Heart right ventricle (tissue), 16 donors: ENCODE measurements around the gene BRPF3. TPM values are rescaled to one million over a fixed set of nuclear protein-coding genes. Genes with fewer than 3 reads are reported as not detected.

ENCODE experiments used
- ATAC-seq, 8 donors: fragments of 200-7000 bp; cut with Tn5 transposase; one replicate each; pipeline ENCODE4 v1.9.1; 2020; ENCODE audit warnings: mild to moderate bottlenecking in 8 of 8, moderate library complexity in 8 of 8, moderate number of reproducible peaks in 1 of 8
- DNase-seq, 2 donors: peaks; one replicate each; pipeline ENCODE4 v3.0.0-alpha.2; 2020
- H3K27ac ChIP-seq, 10 donors: fragments of 200-600 bp; sonication (generic) in 2 of 10; one replicate each; pipeline versions ENCODE4 v1.5.0 to v1.8.0; 2020 to 2022; ENCODE audit warnings: mild to moderate bottlenecking in 3 of 10
- H3K27me3 ChIP-seq, 7 donors: fragments of 200-600 bp; one replicate each; pipeline ENCODE4 v1.8.0; 2021 to 2022; ENCODE audit warnings: mild to moderate bottlenecking in 2 of 7
- H3K36me3 ChIP-seq, 9 donors: fragments of 200-600 bp; sonication (generic) in 1 of 9; one replicate each; pipeline versions ENCODE4 v1.5.0 to v1.8.0; 2020 to 2022; ENCODE audit warnings: mild to moderate bottlenecking in 2 of 9
- H3K4me1 ChIP-seq, 9 donors: fragments of 200-600 bp; sonication (generic) in 1 of 9; one replicate each; pipeline versions ENCODE4 v1.5.0 to v1.8.0; 2020 to 2022; ENCODE audit warnings: mild to moderate bottlenecking in 4 of 9
- H3K4me3 ChIP-seq, 10 donors: fragments of 200-600 bp; sonication (generic) in 2 of 10; one replicate each; pipeline versions ENCODE4 v1.5.0 to v1.8.0; 2020 to 2022; ENCODE audit warnings: mild to moderate bottlenecking in 7 of 10, moderate library complexity in 2 of 10
- H3K9me3 ChIP-seq, 11 donors: fragments of 200-600 bp in 10 of 11; sonication (generic) in 2 of 11; one replicate each; pipeline versions ENCODE4 v1.5.0 to v1.8.0; 2013 to 2022; ENCODE audit warnings: mild to moderate bottlenecking in 2 of 11, control low read depth in 1 of 11, moderate library complexity in 1 of 11
- WGBS, 2 donors: extraction: QIAGEN DNeasy Blood & Tissue Kit; methylation state at CpG; one replicate each; pipeline ENCODE4 v1.1.7; 2013; ENCODE audit warnings: inconsistent platforms in 1 of 2; 5-methylcytosine and 5-hydroxymethylcytosine counted together
- intact Hi-C, 10 donors: fragments of 100-400 bp; cut with DNase I; formaldehyde crosslinking; loops; one replicate each; pipeline versions ENCODE4 v1.11.1 to v1.14.2; 2022
- polyA plus RNA-seq, 2 donors: library from polyadenylated mRNA; stranded (reverse); fragments of 200-250 nt; gene quantifications; one replicate each; pipeline ENCODE4 v1.2.3, GENCODE V29; 2013
- total RNA-seq, 10 donors: library from RNA; stranded (reverse); fragmentation: NEBNext Ultra II Directional in 3 of 10; extraction: Animal tissue kit (Norgen Biotek cat#: 25700) in 3 of 10; gene quantifications; one replicate each; pipeline versions ENCODE4 v1.2.1 to v1.2.4, GENCODE V29; 2021 to 2023
- TF ChIP-seq, protein P1 (sequence below), 9 donors: fragments of 200-600 bp; sonication (generic) in 2 of 9; IDR thresholded peaks; one replicate each; pipeline versions ENCODE4 v1.5.0 to v1.8.0; 2021 to 2022; ENCODE audit warnings: antibody characterized with exemption in 9 of 9, mild to moderate bottlenecking in 5 of 9, moderate library complexity in 1 of 9
- donor health status: Arrhythmogenic right ventricular cardiomyopathy.
- donor health status: ischemic (EF 13 %, LVEDD 7.1; RV severe dilation, severe dysfunction).
- donor health status: healthy with polysubstance abuse.
- donor health status: DM: no; HTN: yes; CAD: no.
- donor health status: DM: no; HTN: no; CAD: no.
- donor health status: ischemic (EF 25% LVEDD 6.9; RV normal size, moderate dysfunction).
- donor health status: ischemic (EF 25% LVEDD 5.7; RV mildly dilated, moderate dysfunction).
- donor health status: healthy.
- donor health status: DM: yes; HTN: yes; CAD: no.
- donor health status: Ischemic cardiomyopathy.
- donor health status: ischemic (EF 35%, LVEDD 5.7; RV mildly dilated, moderate dysfunction).
- donor health status: nonischemic (EF 11% LVEDD 7.7; RV severe dilation, severe dysfunction).
- donor health status: DM: yes; HTN: yes; CAD: no.
- donor health status: PGD.
- donor health status: ischemic (EF 29% LVEDD 5.4; RV normal size, mild dysfunction).
- donor health status: nonischemic (EF 23%, LVEDD 6.1; RV moderate dilation, normal function).

Gene BRPF3
- total and polyA plus RNA-seq, 12 donors = 6.3 to 20.5 (median 16.1) TPM

DNA sequence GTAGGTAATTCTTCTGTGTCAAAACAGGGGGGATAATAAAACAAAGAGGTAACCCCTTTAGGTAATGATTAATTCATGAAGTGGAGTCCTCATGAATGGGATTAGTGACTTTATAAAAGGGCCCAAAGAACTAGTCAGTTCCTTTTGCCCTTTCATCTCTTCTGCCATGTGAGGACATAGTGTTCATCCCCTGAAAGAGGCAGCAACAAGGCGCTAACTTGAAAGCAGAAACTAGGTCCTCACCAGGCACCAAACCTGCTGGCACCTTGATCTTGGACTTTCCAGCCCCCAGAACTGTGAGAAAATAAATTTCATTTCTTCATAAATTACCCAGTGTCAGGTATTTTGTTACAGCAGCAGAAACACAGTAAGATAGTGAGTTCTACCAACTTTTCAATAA lies 16.4 kb upstream of the BRPF3 start:
- ATAC-seq (no peak), DNase-seq (no peak)
- Histone ChIP-seq H3K27me3 (no peaks in the 10 kb centered on the region), H3K9me3 (peaks cover 0 to 49% (median 19%) of the 10 kb centered on the region in 11 donors), H3K4me3 (no peak overlapping the region), H3K36me3 (peaks cover 0 to 5% (median 0%) of the 10 kb centered on the region in 9 donors), H3K27ac (no peak overlapping the region), H3K4me1 (no peaks in the 10 kb centered on the region)
- intact Hi-C loops = no loop called here
- 94 to 98% methylated on average over 1 of the region's 1 CpG for WGBS, 2 donors
- TF ChIP-seq, protein P1, sequence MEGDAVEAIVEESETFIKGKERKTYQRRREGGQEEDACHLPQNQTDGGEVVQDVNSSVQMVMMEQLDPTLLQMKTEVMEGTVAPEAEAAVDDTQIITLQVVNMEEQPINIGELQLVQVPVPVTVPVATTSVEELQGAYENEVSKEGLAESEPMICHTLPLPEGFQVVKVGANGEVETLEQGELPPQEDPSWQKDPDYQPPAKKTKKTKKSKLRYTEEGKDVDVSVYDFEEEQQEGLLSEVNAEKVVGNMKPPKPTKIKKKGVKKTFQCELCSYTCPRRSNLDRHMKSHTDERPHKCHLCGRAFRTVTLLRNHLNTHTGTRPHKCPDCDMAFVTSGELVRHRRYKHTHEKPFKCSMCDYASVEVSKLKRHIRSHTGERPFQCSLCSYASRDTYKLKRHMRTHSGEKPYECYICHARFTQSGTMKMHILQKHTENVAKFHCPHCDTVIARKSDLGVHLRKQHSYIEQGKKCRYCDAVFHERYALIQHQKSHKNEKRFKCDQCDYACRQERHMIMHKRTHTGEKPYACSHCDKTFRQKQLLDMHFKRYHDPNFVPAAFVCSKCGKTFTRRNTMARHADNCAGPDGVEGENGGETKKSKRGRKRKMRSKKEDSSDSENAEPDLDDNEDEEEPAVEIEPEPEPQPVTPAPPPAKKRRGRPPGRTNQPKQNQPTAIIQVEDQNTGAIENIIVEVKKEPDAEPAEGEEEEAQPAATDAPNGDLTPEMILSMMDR (IDR thresholded peaks at IDR 0.05) = no peak

DNA sequence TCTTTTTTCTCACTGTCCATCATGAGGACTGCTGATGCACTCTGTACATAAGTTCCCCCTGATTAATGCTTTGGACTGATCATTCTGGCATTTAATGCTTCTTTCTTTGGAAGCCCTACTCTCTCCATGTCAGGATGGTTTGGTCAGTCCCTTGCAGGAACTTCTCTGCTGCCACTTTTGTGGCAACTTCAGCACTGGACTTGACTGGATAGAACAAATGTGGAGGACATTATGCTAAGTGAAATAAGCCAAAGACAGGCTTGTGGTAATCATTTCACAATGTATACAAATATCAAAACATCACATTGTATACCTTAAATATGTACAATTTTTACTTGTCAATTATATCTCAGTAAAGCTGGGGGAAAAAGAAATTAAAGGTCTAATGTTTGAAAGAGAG lies 12.2 kb upstream of the BRPF3 start:
- Histone ChIP-seq H3K27me3 (no peaks in the 10 kb centered on the region), H3K9me3 (peaks cover 0 to 28% (median 6%) of the 10 kb centered on the region in 11 donors), H3K4me1 (peaks cover 0 to 9% (median 0%) of the 10 kb centered on the region in 9 donors), H3K27ac (no peak overlapping the region), H3K4me3 (no peak overlapping the region), H3K36me3 (no peaks in the 10 kb centered on the region)
- TF ChIP-seq, protein P1 (IDR thresholded peaks at IDR 0.05) = no peak
- no peak for DNase-seq
- no peak for ATAC-seq
- intact Hi-C loops = no loop called here

DNA sequence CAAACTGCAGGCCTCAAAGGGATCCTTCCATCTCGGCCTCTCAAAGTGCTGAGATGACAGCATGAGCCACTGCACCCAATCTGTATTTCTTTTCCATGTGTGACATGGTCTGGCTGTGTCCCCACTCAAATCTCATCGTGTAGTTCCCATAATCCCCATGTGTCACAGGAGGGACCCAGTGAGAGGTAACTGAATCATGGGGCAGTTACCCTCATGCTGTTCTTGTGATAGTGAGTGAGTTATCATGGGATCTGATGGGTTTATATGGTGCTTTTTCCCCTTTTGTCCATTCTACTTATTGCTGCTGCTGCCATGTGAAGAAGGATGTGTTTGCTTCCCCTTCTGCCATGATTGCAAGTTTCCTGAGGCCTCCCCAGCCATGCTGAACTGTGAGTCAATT lies 10.3 kb upstream of the BRPF3 start:
- TF ChIP-seq, protein P1 (IDR thresholded peaks at IDR 0.05) = no peak
- H3K4me1 ChIP-seq = peaks cover 0 to 9% (median 0%) of the 10 kb centered on the region in 9 donors
- DNase-seq (no peak), ATAC-seq (no peak)
- 88 to 90% methylated on average over 2 of the region's 2 CpGs for WGBS, 2 donors
- intact Hi-C loops = no loop called here
- no peak overlapping the region for H3K27ac ChIP-seq
- H3K4me3 ChIP-seq = no peak overlapping the region
- peaks cover 0 to 15% (median 6%) of the 10 kb centered on the region in 11 donors for H3K9me3 ChIP-seq
- H3K27me3 ChIP-seq = no peaks in the 10 kb centered on the region
- H3K36me3 ChIP-seq = no peaks in the 10 kb centered on the region

DNA sequence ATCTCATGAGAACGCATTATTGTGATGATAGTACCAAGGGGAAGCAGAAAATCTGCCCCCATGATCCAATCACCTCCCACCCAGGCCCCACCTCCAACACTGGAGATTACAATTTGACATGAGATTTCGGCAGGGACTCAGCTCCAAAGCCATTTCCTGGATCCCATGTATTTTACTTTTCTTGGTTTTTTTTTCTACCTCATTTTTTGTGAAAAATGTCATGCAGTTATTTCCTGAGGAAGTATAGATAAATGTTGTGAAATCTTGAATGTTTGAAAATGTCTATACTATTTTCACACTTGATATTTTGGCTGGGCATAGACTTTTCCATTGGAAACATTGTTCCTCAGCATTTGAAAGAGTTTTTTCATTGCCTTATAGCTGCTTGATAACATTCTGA lies 9.1 kb upstream of the BRPF3 start:
- DNase-seq (no peak), ATAC-seq (no peak)
- Histone ChIP-seq H3K4me3 (no peak overlapping the region), H3K27ac (no peak overlapping the region), H3K36me3 (no peaks in the 10 kb centered on the region), H3K4me1 (peaks cover 0 to 9% (median 0%) of the 10 kb centered on the region in 9 donors), H3K27me3 (no peaks in the 10 kb centered on the region), H3K9me3 (peaks cover 0 to 11% (median 3%) of the 10 kb centered on the region in 11 donors)
- intact Hi-C loops = no loop called here
- TF ChIP-seq, protein P1 (IDR thresholded peaks at IDR 0.05) = no peak
- 65 to 67% methylated on average over 2 of the region's 2 CpGs for WGBS, 2 donors
